Measurements from ENCODE around the gene CNGB1.
"Not testable (repeated sequence)": the region's sequence is repeated elsewhere in the genome, so short reads cannot be mapped to it uniquely, and the experiment has no call there.

The CNGB1 gene

DNA sequence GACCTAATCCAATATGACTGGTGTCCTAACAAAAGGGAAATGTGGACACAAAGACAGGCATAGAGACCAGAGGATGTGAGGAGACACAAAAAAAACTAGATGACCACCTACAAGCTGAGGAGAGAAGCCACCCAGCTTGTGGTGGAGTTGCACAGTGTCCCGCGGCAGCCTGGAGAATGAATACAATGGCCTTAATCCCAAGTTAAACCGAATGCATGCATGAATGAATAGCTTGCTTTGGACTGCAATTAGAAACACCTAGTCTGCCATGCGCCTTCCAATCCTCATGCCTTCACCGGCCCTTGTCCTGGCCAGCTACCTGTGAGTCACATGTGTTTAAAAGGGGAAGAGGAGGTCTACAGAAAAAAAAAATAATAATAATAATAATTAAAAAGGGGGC, 72.0 kb downstream of the CNGB1 start:
- no peaks in the 10 kb centered on the region for H3K9me3 ChIP-seq (ENCODE audit: control insufficient read depth in 1 of 2, low read length in 2 of 2)
- H3K4me3 ChIP-seq (ENCODE audit: low read depth in 1 of 2, low read length in 2 of 2), result no peak overlapping the region
- no peak overlapping the region for H3K27ac ChIP-seq (ENCODE audit: low read depth, low read length)
- no peak overlapping the region for H3K9ac ChIP-seq (ENCODE audit: low read depth in 1 of 2, low read length in 2 of 2)
- peaks cover 0 to 4% of the 10 kb centered on the region in 2 donors for H3K4me1 ChIP-seq (ENCODE audit: control insufficient read depth in 1 of 2, insufficient read depth in 2 of 2, low read length in 2 of 2)
- H3K36me3 ChIP-seq (ENCODE audit: control insufficient read depth in 1 of 2, insufficient read depth in 2 of 2, low read length in 2 of 2), result no peaks in the 10 kb centered on the region
- H3K27me3 ChIP-seq (ENCODE audit: control insufficient read depth in 1 of 2, insufficient read depth in 2 of 2, low read length in 2 of 2), result peaks cover 0 to 3% of the 10 kb centered on the region in 2 donors

DNA sequence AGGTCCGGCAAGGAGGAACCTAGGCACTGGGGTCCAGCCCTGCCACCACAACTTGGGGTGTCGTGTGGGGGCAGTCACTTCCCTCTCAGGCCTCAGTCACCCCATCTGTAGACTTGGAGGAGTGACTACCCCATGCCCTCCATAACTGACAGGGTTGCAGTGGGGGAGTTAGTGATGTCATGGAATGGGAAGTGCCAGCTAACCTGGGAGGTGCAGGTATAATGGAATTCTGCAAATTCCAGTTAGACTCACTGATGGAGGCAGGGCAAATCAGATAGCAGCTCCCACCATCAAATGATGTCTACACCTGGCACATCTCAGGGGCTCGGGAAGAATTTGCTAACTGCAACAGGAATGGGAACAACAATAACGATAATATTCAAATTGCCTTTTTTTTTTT, 72.9 kb downstream of the CNGB1 start:
- Histone ChIP-seq H3K9me3 (ENCODE audit: control insufficient read depth in 1 of 2, low read length in 2 of 2) (no peaks in the 10 kb centered on the region), H3K27me3 (ENCODE audit: control insufficient read depth in 1 of 2, insufficient read depth in 2 of 2, low read length in 2 of 2) (peaks cover 0 to 3% of the 10 kb centered on the region in 2 donors), H3K27ac (ENCODE audit: low read depth, low read length) (no peak overlapping the region), H3K4me3 (ENCODE audit: low read depth in 1 of 2, low read length in 2 of 2) (no peak overlapping the region), H3K9ac (ENCODE audit: low read depth in 1 of 2, low read length in 2 of 2) (no peak overlapping the region), H3K4me1 (ENCODE audit: control insufficient read depth in 1 of 2, insufficient read depth in 2 of 2, low read length in 2 of 2) (peaks cover 3 to 8% of the 10 kb centered on the region in 2 donors), H3K36me3 (ENCODE audit: control insufficient read depth in 1 of 2, insufficient read depth in 2 of 2, low read length in 2 of 2) (no peaks in the 10 kb centered on the region)

DNA sequence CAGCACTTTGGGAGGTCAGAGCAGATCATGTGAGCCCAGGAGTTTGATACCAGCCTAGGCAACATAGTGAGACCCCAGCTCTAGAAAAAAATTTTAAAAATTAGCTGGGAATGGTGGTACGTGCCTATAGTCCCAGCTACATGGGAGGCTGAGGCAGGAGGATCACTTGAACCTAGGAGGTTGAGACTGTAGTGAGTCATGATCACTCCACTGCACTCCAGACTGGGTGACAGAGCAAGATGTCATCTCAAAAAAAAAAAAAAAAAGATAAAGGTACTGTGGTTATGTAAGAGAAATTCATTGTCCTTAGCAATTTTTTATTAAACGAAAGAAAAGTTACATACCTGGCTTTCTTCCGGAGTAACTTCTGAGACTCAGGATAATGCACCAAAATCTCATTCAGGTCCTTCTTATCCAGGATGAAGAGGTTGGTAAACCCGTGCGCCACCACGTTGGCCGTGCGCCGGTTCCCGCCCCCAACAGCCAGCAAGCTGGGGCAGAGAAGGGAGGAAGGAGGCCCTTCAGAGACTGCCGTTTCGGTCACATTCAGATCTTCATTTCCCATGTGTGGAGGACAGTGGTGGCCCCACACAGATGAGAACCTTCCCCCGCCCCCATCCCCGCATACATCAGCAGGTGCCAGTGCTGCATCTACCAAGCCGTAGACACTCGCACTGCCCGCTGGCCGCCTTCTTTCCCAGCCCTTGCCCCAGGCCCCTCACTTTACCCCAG, 73.7 kb downstream of the CNGB1 start:
- H3K9me3 ChIP-seq (ENCODE audit: control insufficient read depth in 1 of 2, low read length in 2 of 2), result no peaks in the 10 kb centered on the region
- no peak overlapping the region for H3K9ac ChIP-seq (ENCODE audit: low read depth in 1 of 2, low read length in 2 of 2)
- H3K27me3 ChIP-seq (ENCODE audit: control insufficient read depth in 1 of 2, insufficient read depth in 2 of 2, low read length in 2 of 2), result peaks cover 0 to 3% of the 10 kb centered on the region in 2 donors
- peaks cover 7 to 8% of the 10 kb centered on the region in 2 donors for H3K4me1 ChIP-seq (ENCODE audit: control insufficient read depth in 1 of 2, insufficient read depth in 2 of 2, low read length in 2 of 2)
- H3K4me3 ChIP-seq (ENCODE audit: low read depth in 1 of 2, low read length in 2 of 2), result no peak overlapping the region
- H3K36me3 ChIP-seq (ENCODE audit: control insufficient read depth in 1 of 2, insufficient read depth in 2 of 2, low read length in 2 of 2), result no peaks in the 10 kb centered on the region
- H3K27ac ChIP-seq (ENCODE audit: low read depth, low read length), result no peak overlapping the region

- not testable (repeated sequence) for H3K36me3 ChIP-seq (ENCODE audit: control insufficient read depth in 1 of 2, insufficient read depth in 2 of 2, low read length in 2 of 2); H3K27ac ChIP-seq (ENCODE audit: low read depth, low read length); H3K4me3 ChIP-seq (ENCODE audit: low read depth in 1 of 2, low read length in 2 of 2); H3K9ac ChIP-seq (ENCODE audit: low read depth in 1 of 2, low read length in 2 of 2); H3K9me3 ChIP-seq (ENCODE audit: control insufficient read depth in 1 of 2, low read length in 2 of 2); H3K27me3 ChIP-seq (ENCODE audit: control insufficient read depth in 1 of 2, insufficient read depth in 2 of 2, low read length in 2 of 2)
- H3K4me1 ChIP-seq (ENCODE audit: control insufficient read depth in 1 of 2, insufficient read depth in 2 of 2, low read length in 2 of 2), result peaks cover 7 to 12% of the 10 kb centered on the region in 2 donors
Observed at GRCh38 chr16:57895081-57895547, 75.8 kb downstream of the CNGB1 start.

GRCh38 chr16:57894390-57895080, 76.4 kb downstream of the CNGB1 start:
- Histone ChIP-seq H3K9ac (ENCODE audit: low read depth in 1 of 2, low read length in 2 of 2) (no peak overlapping the region), H3K4me1 (ENCODE audit: control insufficient read depth in 1 of 2, insufficient read depth in 2 of 2, low read length in 2 of 2) (peaks cover 7 to 18% of the 10 kb centered on the region in 2 donors), H3K4me3 (ENCODE audit: low read depth in 1 of 2, low read length in 2 of 2) (no peak overlapping the region), H3K36me3 (ENCODE audit: control insufficient read depth in 1 of 2, insufficient read depth in 2 of 2, low read length in 2 of 2) (no peaks in the 10 kb centered on the region), H3K27me3 (ENCODE audit: control insufficient read depth in 1 of 2, insufficient read depth in 2 of 2, low read length in 2 of 2) (peaks cover 3 to 4% of the 10 kb centered on the region in 2 donors), H3K27ac (ENCODE audit: low read depth, low read length) (no peak overlapping the region), H3K9me3 (ENCODE audit: control insufficient read depth in 1 of 2, low read length in 2 of 2) (no peaks in the 10 kb centered on the region)

GRCh38 chr16:57893559-57894389, 77.2 kb downstream of the CNGB1 start:
- Histone ChIP-seq H3K4me3 (ENCODE audit: low read depth in 1 of 2, low read length in 2 of 2) (no peak overlapping the region), H3K36me3 (ENCODE audit: control insufficient read depth in 1 of 2, insufficient read depth in 2 of 2, low read length in 2 of 2) (no peaks in the 10 kb centered on the region), H3K4me1 (ENCODE audit: control insufficient read depth in 1 of 2, insufficient read depth in 2 of 2, low read length in 2 of 2) (peaks cover 7 to 19% of the 10 kb centered on the region in 2 donors), H3K27me3 (ENCODE audit: control insufficient read depth in 1 of 2, insufficient read depth in 2 of 2, low read length in 2 of 2) (peaks cover 6% of the 10 kb centered on the region in 2 donors), H3K27ac (ENCODE audit: low read depth, low read length) (no peak overlapping the region), H3K9ac (ENCODE audit: low read depth in 1 of 2, low read length in 2 of 2) (no peak overlapping the region), H3K9me3 (ENCODE audit: control insufficient read depth in 1 of 2, low read length in 2 of 2) (no peaks in the 10 kb centered on the region)

GRCh38 chr16:57893217-57893558, 77.7 kb downstream of the CNGB1 start:
- no peak overlapping the region for H3K27ac ChIP-seq (ENCODE audit: low read depth, low read length)

DNA sequence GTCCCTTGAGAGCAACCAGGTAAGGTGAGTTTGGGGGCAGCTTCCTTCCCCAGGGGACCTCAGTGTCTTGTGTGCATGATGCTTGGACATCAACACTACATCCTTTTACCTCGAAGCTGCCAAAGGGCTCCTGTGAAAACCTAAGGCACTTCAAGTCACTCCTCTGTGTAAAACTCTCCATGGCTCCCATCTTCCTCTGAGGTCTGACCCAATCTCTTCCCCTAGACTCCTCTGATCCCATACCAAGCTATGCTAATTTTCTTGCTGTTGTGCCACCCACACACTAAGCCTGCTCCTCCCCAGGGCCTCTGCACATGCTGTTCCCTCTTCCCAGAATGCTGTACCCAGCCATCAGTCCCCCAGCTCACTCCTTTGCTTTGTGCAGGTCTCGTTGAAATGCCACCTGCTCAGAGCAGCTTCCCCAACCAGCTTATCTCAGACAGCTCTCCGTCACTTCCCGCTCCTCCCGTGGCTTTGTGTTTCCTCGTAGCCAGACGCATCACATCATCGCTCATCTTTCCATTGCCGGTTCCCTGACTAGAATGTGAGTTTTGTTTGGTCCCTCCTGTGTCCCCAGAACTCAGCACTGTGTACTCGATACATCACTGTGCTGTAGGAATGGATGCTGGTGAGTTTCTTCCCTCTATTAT, 78.4 kb downstream of the CNGB1 start:
- Histone ChIP-seq H3K9ac (ENCODE audit: low read depth in 1 of 2, low read length in 2 of 2) (no peak overlapping the region), H3K36me3 (ENCODE audit: control insufficient read depth in 1 of 2, insufficient read depth in 2 of 2, low read length in 2 of 2) (no peaks in the 10 kb centered on the region), H3K4me1 (ENCODE audit: control insufficient read depth in 1 of 2, insufficient read depth in 2 of 2, low read length in 2 of 2) (peaks cover 7 to 19% of the 10 kb centered on the region in 2 donors), H3K27me3 (ENCODE audit: control insufficient read depth in 1 of 2, insufficient read depth in 2 of 2, low read length in 2 of 2) (peaks cover 6 to 11% of the 10 kb centered on the region in 2 donors), H3K27ac (ENCODE audit: low read depth, low read length) (no peak overlapping the region), H3K4me3 (ENCODE audit: low read depth in 1 of 2, low read length in 2 of 2) (no peak overlapping the region), H3K9me3 (ENCODE audit: control insufficient read depth in 1 of 2, low read length in 2 of 2) (no peaks in the 10 kb centered on the region)

More at GRCh38 chr16:57893217-57893558, 77.7 kb downstream of the CNGB1 start:
- Histone ChIP-seq H3K9ac (ENCODE audit: low read depth in 1 of 2, low read length in 2 of 2) (no peak overlapping the region), H3K4me1 (ENCODE audit: control insufficient read depth in 1 of 2, insufficient read depth in 2 of 2, low read length in 2 of 2) (peaks cover 7 to 19% of the 10 kb centered on the region in 2 donors), H3K4me3 (ENCODE audit: low read depth in 1 of 2, low read length in 2 of 2) (no peak overlapping the region), H3K27me3 (ENCODE audit: control insufficient read depth in 1 of 2, insufficient read depth in 2 of 2, low read length in 2 of 2) (peaks cover 6% of the 10 kb centered on the region in 2 donors), H3K9me3 (ENCODE audit: control insufficient read depth in 1 of 2, low read length in 2 of 2) (no peaks in the 10 kb centered on the region), H3K36me3 (ENCODE audit: control insufficient read depth in 1 of 2, insufficient read depth in 2 of 2, low read length in 2 of 2) (no peaks in the 10 kb centered on the region)

GRCh38 chr16:57892041-57892440, 78.9 kb downstream of the CNGB1 start:
- Histone ChIP-seq H3K9me3 (ENCODE audit: control insufficient read depth in 1 of 2, low read length in 2 of 2) (no peaks in the 10 kb centered on the region), H3K27ac (ENCODE audit: low read depth, low read length) (no peak overlapping the region), H3K36me3 (ENCODE audit: control insufficient read depth in 1 of 2, insufficient read depth in 2 of 2, low read length in 2 of 2) (no peaks in the 10 kb centered on the region), H3K27me3 (ENCODE audit: control insufficient read depth in 1 of 2, insufficient read depth in 2 of 2, low read length in 2 of 2) (peaks cover 10 to 14% of the 10 kb centered on the region in 2 donors), H3K9ac (ENCODE audit: low read depth in 1 of 2, low read length in 2 of 2) (no peak overlapping the region), H3K4me3 (ENCODE audit: low read depth in 1 of 2, low read length in 2 of 2) (no peak overlapping the region), H3K4me1 (ENCODE audit: control insufficient read depth in 1 of 2, insufficient read depth in 2 of 2, low read length in 2 of 2) (peaks cover 7 to 19% of the 10 kb centered on the region in 2 donors)
